DND-41 (cell line): ENCODE data around the gene UBD.

Experiments
- EZH2 ChIP-seq: IDR thresholded peaks from 3 replicates; pipeline ENCODE4 v1.6.1; 2012; ENCODE audit warnings: borderline replicate concordance, low read depth, mild to moderate bottlenecking, moderate library complexity, low read length, inconsistent platforms; ENCODE audit not compliant: severe bottlenecking
- TF ChIP-seq, protein P1 (sequence below): IDR thresholded peaks from 2 replicates; pipeline ENCODE4 v1.5.1; 2012; ENCODE audit warnings: borderline replicate concordance, low read length, moderate library complexity, mild to moderate bottlenecking; ENCODE audit not compliant: poor library complexity, severe bottlenecking; ENCODE audit errors: extremely low read depth

DNA sequence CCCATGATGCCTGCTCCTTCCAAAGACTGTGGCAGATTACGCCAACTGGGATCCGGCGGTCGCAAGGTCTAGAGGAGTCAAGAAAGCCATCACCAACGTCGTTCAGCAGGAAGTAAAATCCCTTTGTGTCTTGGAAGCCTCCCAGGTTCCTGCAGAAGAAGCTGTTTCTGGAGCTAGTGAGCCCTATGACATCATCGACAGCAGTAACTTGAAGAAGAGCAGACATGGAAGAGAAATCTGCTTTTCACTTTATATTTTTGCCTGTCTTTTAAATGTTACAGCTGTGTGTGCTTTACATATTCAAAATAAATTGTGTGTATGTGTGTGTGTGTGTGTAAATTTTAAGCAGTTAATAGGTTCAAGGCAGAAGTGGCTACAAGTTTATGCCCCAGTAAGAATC, 18.0 kb upstream of the UBD start:
- TF ChIP-seq, protein P1, sequence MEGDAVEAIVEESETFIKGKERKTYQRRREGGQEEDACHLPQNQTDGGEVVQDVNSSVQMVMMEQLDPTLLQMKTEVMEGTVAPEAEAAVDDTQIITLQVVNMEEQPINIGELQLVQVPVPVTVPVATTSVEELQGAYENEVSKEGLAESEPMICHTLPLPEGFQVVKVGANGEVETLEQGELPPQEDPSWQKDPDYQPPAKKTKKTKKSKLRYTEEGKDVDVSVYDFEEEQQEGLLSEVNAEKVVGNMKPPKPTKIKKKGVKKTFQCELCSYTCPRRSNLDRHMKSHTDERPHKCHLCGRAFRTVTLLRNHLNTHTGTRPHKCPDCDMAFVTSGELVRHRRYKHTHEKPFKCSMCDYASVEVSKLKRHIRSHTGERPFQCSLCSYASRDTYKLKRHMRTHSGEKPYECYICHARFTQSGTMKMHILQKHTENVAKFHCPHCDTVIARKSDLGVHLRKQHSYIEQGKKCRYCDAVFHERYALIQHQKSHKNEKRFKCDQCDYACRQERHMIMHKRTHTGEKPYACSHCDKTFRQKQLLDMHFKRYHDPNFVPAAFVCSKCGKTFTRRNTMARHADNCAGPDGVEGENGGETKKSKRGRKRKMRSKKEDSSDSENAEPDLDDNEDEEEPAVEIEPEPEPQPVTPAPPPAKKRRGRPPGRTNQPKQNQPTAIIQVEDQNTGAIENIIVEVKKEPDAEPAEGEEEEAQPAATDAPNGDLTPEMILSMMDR = no peak
- no peak for TF ChIP-seq EZH2
